ENCODE data around the gene PLEKHG3. TPM values are rescaled to one million over a fixed set of nuclear protein-coding genes. Genes with fewer than 3 reads are reported as not detected.
A peak's percentile ranks its signal among the peaks of the same experiment; 100 is the strongest.

PLEKHG3 gene
- total RNA-seq, 1 experiment from 2014 or later: 1.9 TPM

- DNase-seq (ENCODE audit: low read depth): no peak
These were observed 21.8 kb downstream of the PLEKHG3 start for GRCh38 chr14:64725879-64726584.

GRCh38 chr14:64726585-64726890, 22.3 kb downstream of the PLEKHG3 start:
- DNase-seq (ENCODE audit: low read depth): peak; percentile 35

- no peak for DNase-seq (ENCODE audit: low read depth)
These were observed 23.4 kb downstream of the PLEKHG3 start for GRCh38 chr14:64727551-64728071.

GRCh38 chr14:64728106-64728505, 23.9 kb downstream of the PLEKHG3 start:
- no peak for DNase-seq (ENCODE audit: low read depth)

GRCh38 chr14:64728856-64729255, 24.6 kb downstream of the PLEKHG3 start:
- DNase-seq (ENCODE audit: low read depth): no peak

GRCh38 chr14:64729386-64730060, 25.3 kb downstream of the PLEKHG3 start:
- DNase-seq (ENCODE audit: low read depth): no peak

GRCh38 chr14:64730061-64730440, 25.8 kb downstream of the PLEKHG3 start:
- no peak for DNase-seq (ENCODE audit: low read depth)

- DNase-seq (ENCODE audit: low read depth): no peak
These were observed 26.5 kb downstream of the PLEKHG3 start for GRCh38 chr14:64730681-64731080.

- no peak for DNase-seq (ENCODE audit: low read depth)
These were observed 26.9 kb downstream of the PLEKHG3 start for GRCh38 chr14:64731141-64731581.

- DNase-seq (ENCODE audit: low read depth): no peak
These were observed 27.8 kb downstream of the PLEKHG3 start for GRCh38 chr14:64732066-64732465.

- DNase-seq (ENCODE audit: low read depth): no peak
These were observed 28.4 kb downstream of the PLEKHG3 start for GRCh38 chr14:64732536-64733120.

GRCh38 chr14:64733321-64733720, 29.1 kb downstream of the PLEKHG3 start:
- no peak for DNase-seq (ENCODE audit: low read depth)

GRCh38 chr14:64733899-64734298, 29.7 kb downstream of the PLEKHG3 start:
- DNase-seq (ENCODE audit: low read depth): no peak

GRCh38 chr14:64734990-64735389, 30.8 kb downstream of the PLEKHG3 start:
- peak; percentile 6 for DNase-seq (ENCODE audit: low read depth)

GRCh38 chr14:64736271-64737169, 32.3 kb downstream of the PLEKHG3 start:
- no peak for DNase-seq (ENCODE audit: low read depth)

- no peak for DNase-seq (ENCODE audit: low read depth)
These were observed 33.4 kb downstream of the PLEKHG3 start for GRCh38 chr14:64737391-64738280.

GRCh38 chr14:64738281-64738804, 34.1 kb downstream of the PLEKHG3 start:
- DNase-seq (ENCODE audit: low read depth): no peak

GRCh38 chr14:64741200-64741599, 37.0 kb downstream of the PLEKHG3 start:
- no peak for DNase-seq (ENCODE audit: low read depth)

GRCh38 chr14:64741961-64742360, 37.7 kb downstream of the PLEKHG3 start:
- no peak for DNase-seq (ENCODE audit: low read depth)

- no peak for DNase-seq (ENCODE audit: low read depth)
These were observed 38.8 kb downstream of the PLEKHG3 start for GRCh38 chr14:64743061-64743460.

All from RPMI7951 (cell line).